Activated CD4-positive, alpha-beta T cell treated with anti-CD3 and anti-CD28 coated beads for 48 hours (primary cell): ENCODE results near the gene SPATA9.
"Not testable (repeated sequence)": the region's sequence is repeated elsewhere in the genome, so short reads cannot be mapped to it uniquely, and the experiment has no call there.

ENCODE experiments used
- DNase-seq: peaks from one replicate; pipeline ENCODE4 v3.0.0-alpha.2; 2020

SPATA9 gene

DNA sequence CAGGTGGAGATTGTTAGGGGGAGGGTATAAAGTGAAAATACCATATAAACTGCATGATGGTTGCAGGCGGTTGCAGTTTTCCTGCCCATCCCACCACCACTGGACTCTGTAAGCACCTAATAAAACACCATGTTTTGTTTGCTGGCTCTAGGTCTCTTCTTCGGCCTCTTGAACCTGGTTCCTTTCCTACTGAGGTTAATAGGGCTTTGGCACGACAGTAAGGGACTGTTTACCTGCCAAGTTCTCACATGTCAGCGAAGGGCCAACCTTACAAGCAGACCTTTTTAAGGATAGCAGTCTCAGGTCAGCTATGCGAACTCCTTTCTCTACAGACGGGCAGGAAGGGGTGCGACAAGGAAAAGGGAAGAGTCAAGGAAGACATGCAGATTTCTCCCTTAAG is 39.6 kb downstream of the SPATA9 start:
- DNase-seq, result no peak

DNA sequence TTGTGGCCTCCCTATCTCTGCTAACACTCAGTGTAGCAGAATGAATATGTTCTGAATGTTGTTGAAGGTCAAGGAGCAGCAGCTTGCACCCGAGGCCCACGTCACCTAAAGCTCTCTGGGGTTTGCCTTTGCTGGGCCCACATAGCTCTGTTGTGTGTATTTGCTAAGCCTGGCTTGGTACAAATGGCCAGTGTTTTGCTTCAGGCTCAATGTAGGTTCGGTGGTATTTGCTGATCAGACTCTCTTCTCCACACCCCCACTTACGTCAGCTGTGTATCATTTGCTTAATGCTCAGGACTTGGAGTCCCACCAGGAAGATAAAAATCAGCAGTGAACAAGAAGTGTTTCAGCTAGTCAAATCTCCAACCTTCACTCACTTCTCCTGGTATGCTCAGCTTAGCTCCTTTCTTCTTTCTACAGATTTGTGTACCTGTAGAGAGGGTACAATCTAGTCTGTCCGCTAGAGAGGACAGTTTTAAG is 41.0 kb downstream of the SPATA9 start:
- no peak for DNase-seq

DNA sequence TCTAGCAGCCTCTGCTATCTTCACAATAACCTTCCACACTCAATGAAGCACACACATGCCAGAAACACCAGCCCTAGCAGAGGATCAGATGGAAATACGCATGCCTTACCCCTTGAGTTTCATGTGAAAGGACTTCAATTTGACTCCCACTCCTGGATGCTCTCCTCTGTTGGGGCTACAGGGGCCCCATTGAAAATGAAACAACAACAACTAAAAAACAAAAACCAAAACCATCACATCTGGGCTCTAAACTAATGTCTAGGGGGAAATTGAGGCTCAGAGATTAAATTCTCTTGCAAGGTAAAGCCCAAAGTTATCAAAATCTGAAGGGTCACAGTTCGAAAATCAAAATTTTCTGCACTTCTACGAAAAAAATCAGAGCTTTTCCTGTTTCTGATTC is 44.2 kb downstream of the SPATA9 start:
- DNase-seq, result no peak

DNA sequence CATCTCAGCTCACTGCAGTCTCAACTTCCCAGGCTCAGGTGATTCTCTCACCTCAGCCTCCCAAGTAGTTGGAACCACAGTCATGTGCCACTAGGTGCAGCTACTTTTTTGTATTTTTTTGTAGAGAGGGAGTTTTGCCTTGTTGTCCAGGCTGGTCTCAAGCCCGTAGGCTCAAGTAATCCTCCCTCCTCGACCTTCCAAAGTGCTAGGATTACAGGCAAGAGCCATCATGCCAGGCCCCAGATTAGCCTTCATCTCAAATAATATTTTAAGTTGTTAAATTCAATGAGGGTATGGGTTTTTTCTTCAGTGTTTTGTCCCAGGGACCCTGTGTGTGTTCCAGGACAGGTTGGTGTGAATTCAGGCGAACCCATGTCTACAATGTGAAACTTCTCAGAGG is 48.7 kb downstream of the SPATA9 start:
- DNase-seq, result no peak

DNA sequence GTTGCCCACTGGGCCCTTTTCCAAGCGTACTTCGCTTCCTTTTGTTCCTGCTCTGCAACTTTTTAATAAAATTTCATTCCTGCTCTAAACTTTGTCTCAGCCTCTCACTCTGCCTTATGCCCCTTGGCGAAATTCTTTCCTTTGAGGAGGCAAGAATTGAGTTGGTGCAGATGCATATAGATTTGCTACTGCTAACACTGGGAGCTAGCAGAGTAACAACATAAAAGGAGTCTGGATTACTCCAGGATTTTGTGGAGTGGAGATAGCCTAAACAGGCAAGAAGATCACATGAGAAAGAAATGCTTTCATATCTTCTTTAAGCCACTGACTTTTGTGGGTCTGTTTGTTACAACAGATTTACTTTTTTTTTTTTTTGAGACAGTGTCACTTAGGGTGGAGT is 49.1 kb downstream of the SPATA9 start:
- no peak for DNase-seq

DNA sequence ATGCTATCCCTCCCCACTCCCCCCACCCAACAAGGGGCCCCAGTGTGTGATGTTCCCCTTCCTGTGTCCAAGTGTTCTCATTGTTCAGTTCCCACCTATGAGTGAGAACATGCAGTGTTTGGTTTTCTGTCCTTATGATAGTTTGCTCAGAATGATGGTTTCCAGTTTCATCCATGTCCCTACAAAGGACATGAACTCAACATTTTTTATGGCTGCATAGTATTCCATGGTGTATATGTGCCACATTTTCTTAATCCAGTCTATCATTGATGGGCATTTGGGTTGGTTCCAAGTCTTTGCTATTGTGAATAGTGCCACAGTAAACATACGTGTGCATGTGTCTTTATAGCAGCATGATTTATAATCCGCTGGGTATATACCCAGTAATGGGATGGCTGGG is 49.8 kb downstream of the SPATA9 start:
- DNase-seq, result not testable (repeated sequence)

DNA sequence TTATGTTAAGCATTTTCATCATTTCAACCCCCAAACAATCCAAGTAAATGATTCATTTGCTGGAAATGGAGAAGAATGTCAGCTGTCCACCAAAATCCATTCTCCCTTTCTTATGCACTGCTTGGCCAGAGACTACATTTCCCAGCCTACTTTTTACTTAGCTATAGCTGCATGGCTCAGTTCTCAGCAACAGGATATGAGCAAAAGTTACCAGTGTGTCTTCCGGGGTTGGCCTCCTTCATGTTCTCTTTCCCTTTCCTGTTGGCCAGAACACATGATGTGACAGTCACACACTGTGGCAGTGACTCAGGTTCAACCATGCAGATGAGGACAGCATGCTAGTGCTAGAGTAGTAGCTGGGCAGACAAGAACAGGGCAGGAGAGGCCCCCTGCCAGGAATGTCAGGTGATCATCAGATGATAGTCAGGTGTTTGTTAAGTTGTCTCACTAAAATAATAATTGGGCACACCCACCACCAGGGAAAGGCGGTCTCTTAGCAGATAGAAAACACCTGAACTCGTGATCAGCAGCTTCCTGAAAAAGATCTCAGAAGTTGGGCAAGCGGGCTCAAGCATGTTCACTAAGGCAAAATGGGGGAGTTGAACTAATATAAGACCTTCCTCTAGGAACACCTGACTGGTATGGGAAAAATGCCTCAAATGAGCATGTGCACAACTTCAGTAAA is 50.7 kb downstream of the SPATA9 start:
- DNase-seq, result peak; percentile 82

DNA sequence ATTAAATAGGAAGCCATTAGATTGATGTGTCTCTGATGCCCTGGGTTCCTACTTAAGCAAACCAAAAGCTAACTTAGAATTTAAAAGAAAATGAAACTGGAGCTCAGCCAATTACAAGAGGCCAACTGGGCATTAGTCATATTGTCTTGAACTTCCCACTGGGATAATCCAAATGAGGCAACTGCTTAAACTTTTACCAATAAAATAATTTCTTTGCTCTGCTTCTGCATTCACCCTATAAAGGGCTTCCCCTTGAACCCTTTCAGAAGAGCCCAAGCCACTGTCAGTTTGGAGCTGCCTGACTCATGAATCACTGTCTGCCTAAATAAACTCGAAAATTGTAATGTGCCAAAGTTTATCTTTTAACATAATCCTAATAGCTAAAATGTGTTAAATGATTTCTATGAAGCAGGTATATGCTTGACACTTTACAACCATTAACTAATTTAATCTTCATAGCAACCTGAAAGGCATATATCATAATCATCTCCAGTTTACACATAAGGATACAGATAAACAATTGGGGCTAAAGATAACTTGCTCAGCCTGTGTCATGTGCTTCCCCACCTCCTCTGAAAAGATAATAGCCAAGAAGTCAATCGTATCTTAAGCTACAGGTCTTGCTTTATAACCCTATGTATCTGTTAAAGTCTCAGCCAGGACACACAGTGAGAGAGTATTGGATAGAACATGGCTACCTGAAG is 51.4 kb downstream of the SPATA9 start:
- no peak for DNase-seq

DNA sequence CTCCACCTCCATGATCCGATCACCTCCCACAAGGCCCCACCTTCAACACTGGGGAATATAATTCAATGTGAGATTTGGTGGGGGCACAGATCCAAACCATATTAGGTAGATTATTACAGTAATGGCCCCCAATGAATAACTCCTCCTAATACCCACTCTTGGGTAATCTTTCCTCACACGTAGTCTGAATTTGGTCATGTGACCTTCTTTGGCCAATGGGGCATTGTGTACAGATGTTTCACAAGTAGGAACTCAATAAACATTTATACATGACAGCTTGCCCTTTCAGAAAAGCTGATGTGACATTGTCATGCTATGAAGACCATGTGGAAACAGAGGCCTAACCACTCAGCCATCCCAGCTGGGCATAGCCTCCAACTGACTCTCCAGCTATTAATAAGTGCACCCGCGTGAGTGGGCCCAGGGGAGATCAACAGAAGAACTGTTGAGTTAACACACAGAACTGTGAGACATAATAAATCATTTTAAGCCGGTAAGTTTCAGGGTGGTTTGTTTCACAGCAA is 52.3 kb downstream of the SPATA9 start:
- DNase-seq, result no peak

DNA sequence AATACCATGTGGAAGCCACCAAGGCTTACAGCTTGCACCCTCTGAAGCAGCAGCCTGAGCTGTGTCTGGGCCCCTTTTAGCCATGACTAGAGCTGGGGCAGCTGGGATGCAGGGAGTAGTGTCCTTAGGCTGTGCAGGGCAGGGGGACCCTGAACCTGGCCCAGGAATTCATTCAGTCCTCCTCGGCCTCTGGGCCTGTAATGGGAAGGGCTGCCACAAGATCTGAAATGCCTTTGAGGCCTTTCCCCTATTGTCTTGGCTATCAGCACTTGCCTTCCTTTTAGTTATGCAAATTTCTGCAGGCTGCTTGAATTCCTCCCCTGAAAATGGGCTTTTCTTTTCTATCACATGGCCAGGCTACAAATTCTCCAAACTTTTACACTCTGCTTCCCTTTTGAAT is 53.9 kb downstream of the SPATA9 start:
- DNase-seq, result no peak

DNA sequence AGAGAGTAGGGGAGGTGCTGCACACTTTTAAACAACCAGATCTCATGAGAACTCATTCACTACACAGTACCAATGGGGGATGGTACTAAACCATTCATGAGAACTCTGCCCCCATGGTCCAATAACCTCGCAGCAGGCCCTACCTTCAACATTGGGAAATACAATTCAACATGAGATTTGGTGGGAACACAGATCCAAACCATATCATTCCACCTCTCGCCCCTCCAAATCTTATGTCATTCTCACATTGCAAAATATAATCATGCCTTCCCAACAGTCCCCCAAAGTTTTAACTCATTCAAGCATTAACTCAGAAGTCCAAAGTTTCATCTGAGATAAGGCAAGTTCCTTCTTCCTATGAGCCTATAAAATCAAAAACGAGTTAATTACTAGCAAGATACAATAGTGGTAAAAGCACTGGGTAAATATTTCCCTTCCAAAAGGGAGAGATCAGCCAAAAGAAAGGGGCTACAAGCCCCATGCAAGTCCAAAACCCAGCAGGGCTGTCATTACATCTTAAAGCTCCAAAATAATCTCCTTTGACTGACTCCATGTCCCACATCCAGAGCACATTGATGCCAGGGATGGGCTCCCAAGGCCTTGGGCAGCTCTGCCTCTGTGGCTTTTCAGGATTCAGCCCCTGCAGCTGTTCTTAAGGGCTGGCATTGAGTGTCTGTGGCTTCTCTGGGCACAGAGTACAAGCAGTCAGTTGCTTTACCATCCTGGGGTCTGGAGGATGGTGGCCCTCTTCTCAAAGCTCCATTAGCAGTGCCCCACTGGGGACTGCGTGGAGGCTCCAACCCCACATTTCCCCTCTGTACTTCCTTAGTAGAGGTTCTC is 54.6 kb downstream of the SPATA9 start:
- no peak for DNase-seq

DNA sequence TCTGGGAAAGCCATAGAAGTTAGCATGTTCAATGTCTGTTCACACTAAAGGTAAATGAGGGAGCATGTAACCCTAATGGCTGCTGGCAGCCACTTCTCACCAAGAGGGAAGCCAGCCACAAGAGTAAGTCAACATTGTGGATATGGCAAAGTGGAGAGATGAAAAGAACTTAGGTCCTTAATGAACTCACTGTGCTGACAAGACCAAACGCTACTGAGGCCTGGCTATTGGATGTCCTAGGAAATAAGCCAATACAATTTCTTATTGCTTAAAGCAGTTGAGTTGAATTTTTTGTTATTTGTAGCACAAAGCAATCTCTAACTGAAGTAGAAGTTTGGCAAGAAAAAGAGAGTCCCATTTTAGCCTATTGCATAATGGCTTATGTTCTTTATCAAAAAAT is 56.1 kb downstream of the SPATA9 start:
- DNase-seq, result no peak

DNA sequence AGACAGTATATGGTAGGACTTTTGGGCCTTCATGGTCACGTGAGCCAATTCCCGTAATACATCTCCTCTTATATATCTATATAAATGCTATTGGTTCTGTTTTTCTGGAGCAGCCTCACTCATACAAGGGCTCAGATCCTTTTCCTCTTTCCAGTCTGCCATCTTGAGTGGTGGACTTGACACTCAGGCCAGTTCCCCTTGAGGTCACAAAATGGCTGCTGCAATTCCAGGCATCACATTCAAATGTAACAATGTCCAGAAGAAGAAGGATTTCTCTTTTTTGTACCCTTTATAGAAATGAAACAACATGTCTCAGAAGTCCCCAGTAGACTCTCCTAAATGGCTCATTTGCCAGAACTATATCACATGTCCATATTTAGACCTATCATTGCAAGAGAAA is 58.4 kb downstream of the SPATA9 start:
- DNase-seq, result no peak

DNA sequence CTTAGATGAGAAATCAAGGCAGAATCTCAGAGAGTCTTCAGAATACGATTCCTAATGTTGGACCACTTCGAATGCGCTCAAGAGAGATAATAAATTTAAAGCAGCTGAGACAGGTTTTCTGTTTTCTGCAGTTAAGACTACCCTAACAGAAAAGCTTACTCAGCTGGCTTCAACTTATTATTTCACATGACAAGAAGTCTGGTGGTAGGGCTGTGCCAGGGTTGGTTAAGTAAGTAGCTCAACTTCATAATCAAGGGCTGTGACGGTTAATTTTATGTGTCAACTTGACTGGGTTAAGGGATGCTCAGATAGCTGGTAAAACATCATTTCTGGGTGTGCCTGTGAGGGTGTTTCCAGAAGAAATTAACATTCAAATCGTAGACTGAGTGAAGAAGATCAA is 59.1 kb downstream of the SPATA9 start:
- DNase-seq, result no peak

DNA sequence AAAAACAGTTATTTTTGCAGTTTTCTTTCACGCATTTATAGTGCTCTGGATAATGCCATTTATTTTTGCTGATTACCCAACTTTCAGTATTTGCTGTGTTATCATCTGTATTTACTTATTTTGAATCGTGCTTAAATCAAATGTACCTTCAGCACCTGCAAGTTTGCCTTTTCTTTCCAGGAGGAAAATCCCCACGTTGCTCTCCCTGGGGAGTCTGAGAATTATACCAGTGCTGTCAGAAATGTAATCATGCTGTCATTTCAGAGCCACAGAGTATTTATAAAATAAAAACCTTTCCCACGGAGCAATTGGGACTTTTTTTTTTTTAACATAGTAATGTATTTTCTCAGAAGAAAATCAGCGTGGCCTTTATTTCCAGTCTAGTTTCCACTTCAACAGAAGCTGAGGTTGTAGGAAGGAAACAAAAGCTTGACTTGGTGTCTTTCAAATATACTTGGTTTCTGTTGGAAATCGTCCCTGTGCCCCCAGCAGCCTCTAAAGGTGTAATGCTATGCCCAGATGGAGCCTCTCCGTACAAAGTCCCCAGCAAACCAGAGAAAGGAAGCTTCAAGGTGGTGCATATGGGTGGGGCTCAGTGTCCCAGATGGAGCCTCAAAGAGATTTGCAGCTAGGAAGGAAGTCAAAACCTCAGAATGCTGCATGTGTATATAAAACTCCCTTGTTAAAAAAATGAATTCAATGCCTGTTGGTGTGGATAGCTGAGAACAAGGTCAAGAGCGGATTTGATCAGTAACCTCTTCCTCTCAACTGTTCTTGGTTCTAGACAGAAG is 60.8 kb downstream of the SPATA9 start:
- no peak for DNase-seq

DNA sequence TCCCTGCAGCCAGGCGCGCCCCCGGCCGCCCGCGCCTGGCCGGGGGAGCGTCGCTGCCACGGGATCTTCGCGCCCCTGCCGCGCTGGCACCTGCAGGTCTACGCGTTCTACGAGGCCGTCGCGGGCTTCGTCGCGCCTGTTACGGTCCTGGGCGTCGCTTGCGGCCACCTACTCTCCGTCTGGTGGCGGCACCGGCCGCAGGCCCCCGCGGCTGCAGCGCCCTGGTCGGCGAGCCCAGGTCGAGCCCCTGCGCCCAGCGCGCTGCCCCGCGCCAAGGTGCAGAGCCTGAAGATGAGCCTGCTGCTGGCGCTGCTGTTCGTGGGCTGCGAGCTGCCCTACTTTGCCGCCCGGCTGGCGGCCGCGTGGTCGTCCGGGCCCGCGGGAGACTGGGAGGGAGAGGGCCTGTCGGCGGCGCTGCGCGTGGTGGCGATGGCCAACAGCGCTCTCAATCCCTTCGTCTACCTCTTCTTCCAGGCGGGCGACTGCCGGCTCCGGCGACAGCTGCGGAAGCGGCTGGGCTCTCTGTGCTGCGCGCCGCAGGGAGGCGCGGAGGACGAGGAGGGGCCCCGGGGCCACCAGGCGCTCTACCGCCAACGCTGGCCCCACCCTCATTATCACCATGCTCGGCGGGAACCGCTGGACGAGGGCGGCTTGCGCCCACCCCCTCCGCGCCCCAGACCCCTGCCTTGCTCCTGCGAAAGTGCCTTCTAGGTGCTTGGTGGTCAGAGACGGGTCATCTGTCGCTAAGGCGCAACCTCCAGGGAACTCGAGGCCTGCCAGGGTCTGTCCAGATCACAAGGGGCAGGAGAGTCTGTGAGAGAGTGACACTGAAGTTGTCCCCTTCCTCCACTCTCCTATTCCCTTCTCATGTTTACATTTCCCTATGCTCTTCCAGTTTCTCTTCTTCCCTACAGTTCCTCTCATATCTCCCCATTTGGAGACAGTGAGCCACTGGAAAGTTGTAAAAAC is 61.6 kb downstream of the SPATA9 start:
- peak; percentile 58 for DNase-seq

DNA sequence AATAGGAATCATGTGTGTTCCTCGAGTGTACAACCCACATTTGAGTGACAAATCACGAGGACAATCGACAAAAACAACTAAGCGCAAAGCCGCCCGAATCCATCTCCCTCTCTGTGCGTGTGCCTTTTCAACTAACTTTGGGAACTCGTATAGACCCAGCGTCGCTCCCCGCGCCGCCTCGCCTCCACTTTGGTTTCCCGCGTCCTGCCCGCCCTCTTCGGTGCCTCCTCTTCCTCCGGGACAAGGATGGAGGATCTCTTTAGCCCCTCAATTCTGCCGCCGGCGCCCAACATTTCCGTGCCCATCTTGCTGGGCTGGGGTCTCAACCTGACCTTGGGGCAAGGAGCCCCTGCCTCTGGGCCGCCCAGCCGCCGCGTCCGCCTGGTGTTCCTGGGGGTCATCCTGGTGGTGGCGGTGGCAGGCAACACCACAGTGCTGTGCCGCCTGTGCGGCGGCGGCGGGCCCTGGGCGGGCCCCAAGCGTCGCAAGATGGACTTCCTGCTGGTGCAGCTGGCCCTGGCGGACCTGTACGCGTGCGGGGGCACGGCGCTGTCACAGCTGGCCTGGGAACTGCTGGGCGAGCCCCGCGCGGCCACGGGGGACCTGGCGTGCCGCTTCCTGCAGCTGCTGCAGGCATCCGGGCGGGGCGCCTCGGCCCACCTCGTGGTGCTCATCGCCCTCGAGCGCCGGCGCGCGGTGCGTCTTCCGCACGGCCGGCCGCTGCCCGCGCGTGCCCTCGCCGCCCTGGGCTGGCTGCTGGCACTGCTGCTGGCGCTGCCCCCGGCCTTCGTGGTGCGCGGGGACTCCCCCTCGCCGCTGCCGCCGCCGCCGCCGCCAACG is 62.5 kb downstream of the SPATA9 start, which contains the start of gene GPR150:
TSS of gene GPR150 (plus strand) at position 58 of the 840 bp plus-strand sequence. CDS start at position 247, 189 bp downstream.
- peak; percentile 75 for DNase-seq

DNA sequence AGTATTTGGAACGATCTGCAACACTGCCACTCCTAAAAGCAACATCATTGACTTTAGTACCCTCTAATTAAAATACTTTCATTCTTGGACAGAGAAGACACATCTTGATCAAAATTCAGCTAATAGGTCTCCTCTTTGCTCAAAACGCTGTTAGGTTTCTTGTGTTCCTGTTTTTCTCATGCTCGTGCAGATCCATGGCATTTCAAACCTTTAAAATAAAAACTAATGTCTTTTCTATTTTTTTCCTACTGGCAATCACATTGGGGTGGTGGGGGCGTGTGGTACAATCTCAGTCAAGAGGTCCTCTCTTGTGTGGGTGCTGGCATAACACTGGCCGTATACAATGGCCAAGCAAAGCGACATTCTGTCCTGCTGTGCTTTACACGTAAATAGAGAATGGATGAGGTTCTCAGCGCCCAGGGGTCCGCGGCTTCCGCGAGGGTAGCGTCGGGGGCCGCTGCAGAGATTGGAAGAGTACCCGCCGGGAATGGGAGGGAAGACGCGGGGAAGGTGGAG is 63.2 kb downstream of the SPATA9 start:
- DNase-seq, result peak; percentile 9

DNA sequence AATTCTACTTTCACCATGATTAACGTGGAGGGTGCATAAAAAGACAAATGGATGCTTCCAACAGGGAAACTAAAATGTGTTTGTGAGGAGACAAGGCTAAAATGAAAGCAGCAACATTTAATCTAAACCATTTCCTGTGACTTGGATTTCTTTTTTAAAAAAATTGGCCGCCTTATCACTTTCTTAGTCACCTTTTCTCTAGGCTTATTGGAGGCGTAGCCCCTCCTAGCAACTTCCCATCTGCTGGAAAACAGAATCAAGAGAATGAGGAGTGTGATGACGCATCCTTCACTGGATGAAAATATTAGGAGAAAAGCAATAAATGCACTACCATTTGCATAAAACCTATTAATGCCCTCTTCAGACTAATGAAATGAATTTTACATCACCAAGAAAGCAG is 63.7 kb downstream of the SPATA9 start:
- no peak for DNase-seq

DNA sequence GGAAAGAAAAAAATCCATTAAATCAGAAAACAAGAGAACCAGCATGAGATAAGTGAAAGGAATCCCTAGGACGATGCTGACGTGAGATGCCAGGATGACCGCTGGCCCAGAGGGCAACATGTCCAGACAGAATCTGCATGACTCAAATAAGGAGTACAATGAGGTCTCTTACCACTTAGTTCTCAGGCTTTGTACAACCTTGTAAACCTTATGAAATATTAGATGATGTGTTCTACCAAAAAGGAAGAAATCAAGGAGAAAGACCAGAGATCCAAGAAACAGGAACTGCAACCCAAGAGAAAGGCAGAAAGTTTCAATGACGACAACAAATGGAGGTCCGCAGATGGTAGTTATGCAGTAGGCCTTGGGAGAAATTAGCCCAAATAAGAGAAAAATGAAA is 65.7 kb downstream of the SPATA9 start:
- DNase-seq, result no peak
